Gastrocnemius medialis (tissue), 4 donors: ENCODE results near the gene BMPR1A. TPM values are rescaled to one million over a fixed set of nuclear protein-coding genes. Genes with fewer than 3 reads are reported as not detected.
"Not testable (repeated sequence)": the region's sequence is repeated elsewhere in the genome, so short reads cannot be mapped to it uniquely, and the experiment has no call there.

ENCODE experiments used
- ATAC-seq, 2 donors: fragments of 150-250 bp; one replicate each; pipeline ENCODE4 v1.9.1; 2016
- DNase-seq, 2 donors: peaks; one replicate each; pipeline ENCODE4 v3.0.0-alpha.2; 2019
- H3K27ac ChIP-seq, 4 donors: fragments of 200-600 bp; sonication (generic); 1 replicate in 1 of 4; 2 replicates in 3 of 4; pipeline ENCODE4 v1.5.1; 2016 to 2018; ENCODE audit warnings: mild to moderate bottlenecking in 2 of 4, moderate library complexity in 1 of 4
- H3K27me3 ChIP-seq, 3 donors: fragments of 200-600 bp; sonication (generic) in 2 of 3; 1 replicate in 1 of 3; 2 replicates in 2 of 3; pipeline versions ENCODE4 v1.5.1 to v1.6.0; 2016 to 2019; ENCODE audit warnings: mild to moderate bottlenecking in 1 of 3, moderate library complexity in 1 of 3
- H3K36me3 ChIP-seq, 2 donors: fragments of 200-600 bp; sonication (generic) in 1 of 2; one replicate each; pipeline ENCODE4 v1.5.1; 2017 to 2018
- H3K4me1 ChIP-seq, 2 donors: fragments of 200-600 bp; sonication (generic) in 1 of 2; one replicate each; pipeline ENCODE4 v1.5.1; 2016 to 2017; ENCODE audit warnings: mild to moderate bottlenecking in 2 of 2
- H3K4me3 ChIP-seq, 4 donors: fragments of 200-600 bp; sonication (generic) in 3 of 4; 1 replicate in 1 of 4; 2 replicates in 3 of 4; pipeline ENCODE4 v1.5.1; 2016 to 2019; ENCODE audit warnings: mild to moderate bottlenecking in 2 of 4
- H3K9me3 ChIP-seq, 3 donors: fragments of 200-600 bp; sonication (generic) in 2 of 3; 1 replicate in 1 of 3; 2 replicates in 2 of 3; pipeline ENCODE4 v1.5.1; 2016 to 2019
- POLR2A ChIP-seq, 2 donors: fragments of 450-650 bp; IDR thresholded peaks; one replicate each; pipeline ENCODE4 v1.6.1; 2017; ENCODE audit warnings: antibody characterized with exemption in 2 of 2, mild to moderate bottlenecking in 2 of 2, moderate library complexity in 2 of 2
- in situ Hi-C, 4 donors: fragments of 200-750 bp; cut with MboI; loops; one replicate each; pipeline versions ENCODE4 v1.15.0 to v1.8.0; 2017; ENCODE audit warnings: low sequenced_read_pairs in 4 of 4
- intact Hi-C: fragments of 100-400 bp; cut with DNase I; formaldehyde crosslinking; loops from one replicate; pipeline ENCODE4 v1.15.1; 2023; ENCODE audit warnings: low total_unique reads
- total RNA-seq, 4 donors: library from RNA; depleted of rRNA; stranded (reverse); fragments of >200 nt; gene quantifications; one replicate each; pipeline versions ENCODE4 v1.1.0 to v1.2.3, GENCODE V29; 2016
- TF ChIP-seq, protein P1 (sequence below), 5 experiments: fragments of 450-650 bp in 3 of 5; fragments of 200-600 bp in 2 of 5; sonication (generic) in 2 of 5; IDR thresholded peaks in 4 of 5; conservative IDR thresholded peaks in 1 of 5; 1 replicate in 4 of 5; 2 replicates in 1 of 5; pipeline ENCODE4 v1.5.1; 2016 to 2019; ENCODE audit warnings: antibody characterized with exemption in 5 of 5, mild to moderate bottlenecking in 3 of 5, moderate library complexity in 3 of 5

BMPR1A gene
- total RNA-seq, 4 donors from 2014 or later: 16.4 to 22.7 (median 18.0) TPM

DNA sequence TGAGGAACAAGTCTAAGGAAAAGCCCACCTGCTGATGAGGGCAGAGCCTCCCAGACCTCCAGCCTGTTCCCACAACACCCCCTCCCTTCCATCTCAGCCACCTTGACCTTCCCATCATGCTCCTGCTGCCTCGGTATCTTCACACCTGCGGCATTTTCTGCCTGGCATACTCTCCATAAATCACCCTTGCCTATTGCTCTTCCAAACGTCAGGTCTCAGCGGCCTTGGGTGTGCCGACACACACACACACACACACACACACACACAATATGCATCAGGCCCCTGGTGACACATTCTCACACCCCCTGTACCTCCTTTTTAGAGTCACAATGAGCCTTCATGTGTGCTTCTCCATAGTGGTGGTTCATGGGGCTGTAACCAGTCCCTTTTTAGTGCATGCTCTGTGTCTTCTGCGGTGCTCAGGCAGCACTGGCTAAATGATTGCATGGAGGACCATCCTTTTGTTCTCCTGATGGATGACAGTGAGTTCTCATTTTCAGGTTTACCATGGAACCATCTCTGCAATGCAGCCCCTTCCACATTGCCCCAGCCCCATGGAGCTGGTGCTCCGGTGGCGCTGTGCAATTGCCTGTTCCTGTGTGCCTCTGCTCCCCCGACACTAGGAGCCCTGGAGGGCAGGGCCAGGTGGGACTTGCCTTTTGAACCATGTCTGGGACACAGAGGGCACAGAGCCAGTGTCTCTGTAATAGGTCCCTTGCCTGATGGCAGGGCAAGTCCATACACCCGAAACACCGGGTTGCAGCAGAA lies 216.4 kb downstream of the BMPR1A start:
- H3K4me1 ChIP-seq: peaks cover 17 to 30% of the 10 kb centered on the region in 2 donors
- in situ Hi-C loops: no loop called here
- H3K27ac ChIP-seq: peak overlapping the region; percentile 90 to 98 (median 96)
- TF ChIP-seq, protein P1, sequence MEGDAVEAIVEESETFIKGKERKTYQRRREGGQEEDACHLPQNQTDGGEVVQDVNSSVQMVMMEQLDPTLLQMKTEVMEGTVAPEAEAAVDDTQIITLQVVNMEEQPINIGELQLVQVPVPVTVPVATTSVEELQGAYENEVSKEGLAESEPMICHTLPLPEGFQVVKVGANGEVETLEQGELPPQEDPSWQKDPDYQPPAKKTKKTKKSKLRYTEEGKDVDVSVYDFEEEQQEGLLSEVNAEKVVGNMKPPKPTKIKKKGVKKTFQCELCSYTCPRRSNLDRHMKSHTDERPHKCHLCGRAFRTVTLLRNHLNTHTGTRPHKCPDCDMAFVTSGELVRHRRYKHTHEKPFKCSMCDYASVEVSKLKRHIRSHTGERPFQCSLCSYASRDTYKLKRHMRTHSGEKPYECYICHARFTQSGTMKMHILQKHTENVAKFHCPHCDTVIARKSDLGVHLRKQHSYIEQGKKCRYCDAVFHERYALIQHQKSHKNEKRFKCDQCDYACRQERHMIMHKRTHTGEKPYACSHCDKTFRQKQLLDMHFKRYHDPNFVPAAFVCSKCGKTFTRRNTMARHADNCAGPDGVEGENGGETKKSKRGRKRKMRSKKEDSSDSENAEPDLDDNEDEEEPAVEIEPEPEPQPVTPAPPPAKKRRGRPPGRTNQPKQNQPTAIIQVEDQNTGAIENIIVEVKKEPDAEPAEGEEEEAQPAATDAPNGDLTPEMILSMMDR (IDR thresholded peaks at IDR 0.05 in 4 of 5, conservative IDR thresholded peaks at IDR 0.05 in 1 of 5): no peak
- no peak overlapping the region for H3K4me3 ChIP-seq
- H3K27me3 ChIP-seq: no peaks in the 10 kb centered on the region
- intact Hi-C loops: loop anchor here (5.0 kb wide), 1 partner anchor 215 kb away; the partner anchor contains the start of gene BMPR1A
- DNase-seq (peak in 1 of 2 donors; percentile 12), ATAC-seq (no peak)
- H3K36me3 ChIP-seq: no peaks in the 10 kb centered on the region
- H3K9me3 ChIP-seq: no peaks in the 10 kb centered on the region

DNA sequence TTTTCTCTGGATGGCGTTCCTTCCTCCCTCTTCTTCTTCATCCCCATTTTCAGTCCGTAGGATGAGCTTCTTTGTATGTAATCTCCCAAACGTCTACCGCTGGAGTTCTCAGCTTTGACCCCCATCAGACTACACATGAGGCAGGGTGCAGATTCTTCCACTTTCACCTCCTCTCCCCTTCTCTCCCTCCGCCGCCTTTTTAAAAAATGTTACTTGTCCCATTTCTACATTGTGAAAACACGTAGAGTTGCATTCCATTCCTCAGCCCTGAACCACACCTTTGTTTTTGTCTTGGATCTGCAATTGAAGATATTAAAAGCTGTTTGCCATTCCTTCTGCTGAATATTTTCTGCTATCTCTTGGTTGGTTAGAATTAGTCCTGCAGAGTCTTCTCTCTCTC lies 218.1 kb downstream of the BMPR1A start:
- intact Hi-C loops: loop anchor here (5.0 kb wide), 1 partner anchor 217 kb away; the partner anchor contains the start of gene BMPR1A

DNA sequence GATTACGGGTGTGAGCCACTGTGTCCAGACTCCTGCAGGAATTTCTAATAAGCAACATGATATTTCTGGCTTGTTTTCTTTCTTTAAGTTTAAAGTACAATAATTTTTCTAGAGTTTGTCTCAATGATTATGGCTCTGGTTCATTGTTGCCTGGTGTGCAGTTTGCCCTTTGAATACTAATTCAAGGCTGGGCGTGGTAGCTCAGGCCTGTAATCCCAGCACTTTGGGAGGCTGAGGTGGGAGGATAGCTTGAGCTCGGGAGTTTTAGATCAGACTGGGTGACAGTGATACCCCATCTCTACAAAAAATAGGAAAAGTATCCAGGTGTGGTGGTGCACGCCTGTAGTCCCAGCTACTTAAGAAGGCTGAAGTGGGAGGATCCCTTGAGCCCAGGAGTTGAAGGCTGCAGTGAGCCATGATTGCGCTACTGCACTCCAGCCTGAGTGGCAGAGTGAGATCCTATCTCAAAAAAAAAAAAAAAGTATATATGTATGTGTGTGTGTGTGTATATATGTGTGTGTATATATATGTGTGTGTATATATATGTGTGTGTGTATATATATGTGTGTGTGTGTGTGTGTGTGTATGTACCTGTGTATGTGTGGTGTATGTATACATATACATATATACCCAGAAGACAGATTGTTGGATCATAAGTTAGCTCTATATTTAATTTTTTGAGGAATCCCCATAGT lies 220.1 kb downstream of the BMPR1A start:
- no peaks in the 10 kb centered on the region for H3K36me3 ChIP-seq
- no peak overlapping the region for H3K4me3 ChIP-seq
- ATAC-seq: no peak
- in situ Hi-C loops: no loop called here
- no peak for TF ChIP-seq POLR2A (IDR thresholded peaks at IDR 0.05)
- TF ChIP-seq, protein P1 (IDR thresholded peaks at IDR 0.05 in 4 of 5, conservative IDR thresholded peaks at IDR 0.05 in 1 of 5): no peak
- H3K9me3 ChIP-seq: no peaks in the 10 kb centered on the region
- intact Hi-C loops: no loop called here
- no peaks in the 10 kb centered on the region for H3K27me3 ChIP-seq
- DNase-seq: no peak
- peak overlapping the region in 1 of 4 donors; percentile 88 for H3K27ac ChIP-seq
- H3K4me1 ChIP-seq: peaks cover 39 to 41% of the 10 kb centered on the region in 2 donors

More for the DNA sequence above, 218.1 kb downstream of the BMPR1A start:
- Histone ChIP-seq H3K36me3 (no peaks in the 10 kb centered on the region), H3K9me3 (no peaks in the 10 kb centered on the region), H3K27me3 (no peaks in the 10 kb centered on the region), H3K4me3 (no peak overlapping the region), H3K27ac (peak overlapping the region in 1 of 4 donors; percentile 5), H3K4me1 (peaks cover 24 to 29% of the 10 kb centered on the region in 2 donors)
- in situ Hi-C loops: no loop called here
- ATAC-seq: no peak
- no peak for DNase-seq
- TF ChIP-seq POLR2A (IDR thresholded peaks at IDR 0.05): no peak
- TF ChIP-seq, protein P1 (IDR thresholded peaks at IDR 0.05 in 4 of 5, conservative IDR thresholded peaks at IDR 0.05 in 1 of 5): no peak

DNA sequence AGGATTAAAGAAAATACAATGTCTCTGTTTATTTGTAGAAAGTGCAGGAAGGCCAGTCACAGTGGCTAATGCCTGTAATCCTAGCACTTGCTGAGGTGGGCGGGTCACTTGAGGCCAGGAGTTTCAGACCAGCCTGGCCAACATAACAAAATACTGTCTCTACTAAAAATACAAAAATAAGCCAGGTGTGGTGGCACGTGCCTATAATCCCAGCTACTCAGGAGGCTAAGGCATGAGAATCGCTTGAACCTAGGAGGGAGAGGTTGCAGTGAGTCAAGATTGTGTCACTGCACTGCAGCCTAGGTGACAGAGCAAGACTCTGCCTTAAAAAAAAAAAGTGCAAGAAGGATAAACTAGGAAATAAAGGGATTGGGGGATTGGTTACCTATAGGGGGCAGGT lies 222.0 kb downstream of the BMPR1A start:
- H3K36me3 ChIP-seq, H3K4me3 ChIP-seq, intact Hi-C loops, H3K27me3 ChIP-seq, in situ Hi-C loops, H3K9me3 ChIP-seq: not testable (repeated sequence)
- peaks cover 38 to 43% of the 10 kb centered on the region in 2 donors for H3K4me1 ChIP-seq
- H3K27ac ChIP-seq: peak overlapping the region; percentile 75 to 88 (median 84)
- ATAC-seq (peak in 1 of 2 donors; percentile 38), DNase-seq (peak in 1 of 2 donors; percentile 31)

DNA sequence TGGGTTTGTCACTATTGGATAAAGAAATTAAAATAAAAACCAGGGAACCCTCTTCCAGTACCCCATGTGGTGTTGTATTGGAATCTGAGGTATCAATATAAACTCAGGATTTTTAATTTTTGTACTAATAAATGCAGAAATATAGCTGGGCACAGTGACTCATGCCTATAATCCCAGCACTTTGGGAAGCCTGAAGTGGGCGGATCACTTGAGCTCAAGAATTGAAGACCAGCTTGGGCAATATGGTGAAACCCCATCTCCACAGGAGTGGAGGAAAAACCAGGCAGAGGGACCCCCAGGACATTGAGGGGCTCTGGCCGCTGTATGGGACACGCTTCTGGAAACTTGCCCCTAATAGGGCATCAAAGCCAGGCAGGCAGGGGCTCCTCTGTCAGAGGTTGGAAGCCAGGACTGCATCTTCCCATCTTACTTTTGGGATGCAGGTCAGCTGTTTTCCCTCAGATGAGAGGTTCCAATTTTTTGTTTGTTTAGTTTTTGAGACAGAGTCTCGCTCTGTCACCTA lies 222.9 kb downstream of the BMPR1A start:
- Histone ChIP-seq H3K36me3 (no peaks in the 10 kb centered on the region), H3K27me3 (no peaks in the 10 kb centered on the region), H3K4me1 (peaks cover 38 to 43% of the 10 kb centered on the region in 2 donors), H3K4me3 (no peak overlapping the region), H3K27ac (peak overlapping the region; percentile 75 to 88 (median 84)), H3K9me3 (no peaks in the 10 kb centered on the region)
- peak in 1 of 2 donors; percentile 12 for ATAC-seq
- no peak for TF ChIP-seq POLR2A (IDR thresholded peaks at IDR 0.05)
- TF ChIP-seq, protein P1 (IDR thresholded peaks at IDR 0.05 in 4 of 5, conservative IDR thresholded peaks at IDR 0.05 in 1 of 5): no peak
- intact Hi-C loops: no loop called here
- DNase-seq: no peak
- in situ Hi-C loops: no loop called here
